BJ (cell line): ENCODE measurements around the gene USP6NL. TPM values are rescaled to one million over a fixed set of nuclear protein-coding genes. Genes with fewer than 3 reads are reported as not detected.
"Not testable (repeated sequence)": the region's sequence is repeated elsewhere in the genome, so short reads cannot be mapped to it uniquely, and the experiment has no call there.

Source experiments
- CTCF ChIA-PET: fragments of 350-600 bp; formaldehyde crosslinking; extraction: SDS; loops from one replicate; lab custom pipeline; 2021; ENCODE audit warnings: antibody characterized with exemption, inconsistent platforms; lab: Yijun Ruan, JAX
- POLR2A ChIA-PET: fragments of 300-600 bp; sonication (Branson Sonifier 250); formaldehyde crosslinking; extraction: SDS; loops from one replicate; lab custom pipeline; 2021; ENCODE audit warnings: antibody characterized with exemption; lab: Charles Lee
- DNase-seq: peaks from one replicate; pipeline ENCODE4 v3.0.0-alpha.2; 2011; ENCODE audit warnings: low read depth
- H3K27me3 ChIP-seq: 2 replicates; pipeline ENCODE4 v1.6.0; 2011; ENCODE audit warnings: low read length; ENCODE audit not compliant: control insufficient read depth, insufficient read depth
- H3K36me3 ChIP-seq: 2 replicates; pipeline ENCODE4 v1.5.1; 2011; ENCODE audit warnings: low read length; ENCODE audit not compliant: control insufficient read depth, insufficient read depth
- H3K4me3 ChIP-seq: 2 replicates; pipeline ENCODE4 v1.5.1; 2011; ENCODE audit warnings: low read depth, mild to moderate bottlenecking, control low read depth, low read length
- polyA plus RNA-seq: library from polyadenylated mRNA; depleted of rRNA; stranded (reverse); fragments of >200 nt; gene quantifications from 2 replicates; pipeline ENCODE4 v1.2.3, GENCODE V29; 2011
- TF ChIP-seq, protein P1 (sequence below): IDR thresholded peaks from 2 replicates; pipeline ENCODE4 v1.5.1; 2011; ENCODE audit warnings: low read depth, mild to moderate bottlenecking, control low read depth, inconsistent platforms, low read length, moderate library complexity; ENCODE audit not compliant: insufficient read depth

USP6NL gene
- polyA plus RNA-seq, 1 experiment: 7.7 TPM

DNA sequence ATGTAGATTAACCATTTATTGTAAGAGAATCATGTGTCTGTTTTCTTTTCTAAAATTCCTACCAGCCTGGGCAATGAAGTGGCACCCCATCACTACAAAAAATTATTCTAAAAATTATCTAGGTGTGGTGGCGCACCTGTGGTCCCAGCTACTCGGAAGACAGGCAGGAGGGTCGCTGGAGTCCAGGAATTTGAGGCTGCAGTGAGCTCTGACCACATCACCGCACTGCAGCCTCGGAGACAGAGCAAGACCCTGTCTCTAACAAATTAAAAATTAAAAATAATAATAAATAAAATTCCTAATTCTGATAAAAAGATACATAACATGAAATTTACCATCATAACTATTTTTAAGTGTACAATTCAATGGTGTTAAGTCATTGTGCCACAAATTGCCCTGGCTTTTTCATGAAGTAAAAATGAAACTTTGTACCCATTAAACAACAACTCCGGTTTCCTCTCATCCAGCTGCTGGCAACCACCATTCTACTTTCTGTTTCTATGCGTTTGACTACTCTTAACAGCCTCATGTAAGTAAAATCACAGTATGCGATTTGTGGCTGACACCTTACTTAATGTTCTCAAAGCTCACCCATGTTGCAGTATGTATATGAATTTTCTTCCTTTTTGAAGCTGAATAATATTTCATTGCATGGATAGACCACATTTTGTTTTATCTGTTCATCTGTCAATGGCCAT, 20.6 kb upstream of the USP6NL start:
- 0 out of 2 replicates have a peak, but pooled peaks cover 2% of the 10 kb centered on the region for H3K27me3 ChIP-seq
- POLR2A ChIA-PET: no interaction called here
- TF ChIP-seq, protein P1, sequence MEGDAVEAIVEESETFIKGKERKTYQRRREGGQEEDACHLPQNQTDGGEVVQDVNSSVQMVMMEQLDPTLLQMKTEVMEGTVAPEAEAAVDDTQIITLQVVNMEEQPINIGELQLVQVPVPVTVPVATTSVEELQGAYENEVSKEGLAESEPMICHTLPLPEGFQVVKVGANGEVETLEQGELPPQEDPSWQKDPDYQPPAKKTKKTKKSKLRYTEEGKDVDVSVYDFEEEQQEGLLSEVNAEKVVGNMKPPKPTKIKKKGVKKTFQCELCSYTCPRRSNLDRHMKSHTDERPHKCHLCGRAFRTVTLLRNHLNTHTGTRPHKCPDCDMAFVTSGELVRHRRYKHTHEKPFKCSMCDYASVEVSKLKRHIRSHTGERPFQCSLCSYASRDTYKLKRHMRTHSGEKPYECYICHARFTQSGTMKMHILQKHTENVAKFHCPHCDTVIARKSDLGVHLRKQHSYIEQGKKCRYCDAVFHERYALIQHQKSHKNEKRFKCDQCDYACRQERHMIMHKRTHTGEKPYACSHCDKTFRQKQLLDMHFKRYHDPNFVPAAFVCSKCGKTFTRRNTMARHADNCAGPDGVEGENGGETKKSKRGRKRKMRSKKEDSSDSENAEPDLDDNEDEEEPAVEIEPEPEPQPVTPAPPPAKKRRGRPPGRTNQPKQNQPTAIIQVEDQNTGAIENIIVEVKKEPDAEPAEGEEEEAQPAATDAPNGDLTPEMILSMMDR: no peak
- CTCF ChIA-PET: interaction anchor here (1.1 kb wide), 1 partner anchor 78 kb away, joined by 3 read pairs; no protein-coding TSS in a partner anchor
- no peak for DNase-seq
- H3K4me3 ChIP-seq: no peak overlapping the region
- H3K36me3 ChIP-seq: no peaks in the 10 kb centered on the region

DNA sequence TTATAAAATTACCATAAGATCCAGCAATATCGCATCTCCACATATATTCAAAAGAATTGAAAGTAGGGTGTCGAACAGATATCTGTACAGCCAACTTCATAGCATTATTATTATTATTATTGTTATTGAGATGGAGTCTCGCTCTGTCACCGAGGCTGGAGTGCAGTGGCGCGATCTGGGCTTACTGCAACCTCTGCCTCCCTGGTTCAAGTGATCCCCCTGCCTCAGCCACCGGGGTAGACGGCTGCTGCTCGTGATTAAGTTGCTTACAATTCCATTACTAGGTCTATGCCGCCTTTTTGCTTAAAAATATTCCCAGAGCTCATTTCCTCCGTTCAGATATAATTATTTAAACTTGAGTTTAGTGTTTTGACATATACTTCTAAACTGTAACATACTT, 19.8 kb upstream of the USP6NL start:
- 0 out of 2 replicates have a peak, but pooled peaks cover 2% of the 10 kb centered on the region for H3K27me3 ChIP-seq
- no peak overlapping the region for H3K4me3 ChIP-seq
- DNase-seq: no peak
- ChIA-PET POLR2A (no interaction called here), CTCF (interaction anchor here (1.1 kb wide), 1 partner anchor 79 kb away, joined by 3 read pairs; no protein-coding TSS in a partner anchor)
- no peaks in the 10 kb centered on the region for H3K36me3 ChIP-seq
- TF ChIP-seq, protein P1: no peak

DNA sequence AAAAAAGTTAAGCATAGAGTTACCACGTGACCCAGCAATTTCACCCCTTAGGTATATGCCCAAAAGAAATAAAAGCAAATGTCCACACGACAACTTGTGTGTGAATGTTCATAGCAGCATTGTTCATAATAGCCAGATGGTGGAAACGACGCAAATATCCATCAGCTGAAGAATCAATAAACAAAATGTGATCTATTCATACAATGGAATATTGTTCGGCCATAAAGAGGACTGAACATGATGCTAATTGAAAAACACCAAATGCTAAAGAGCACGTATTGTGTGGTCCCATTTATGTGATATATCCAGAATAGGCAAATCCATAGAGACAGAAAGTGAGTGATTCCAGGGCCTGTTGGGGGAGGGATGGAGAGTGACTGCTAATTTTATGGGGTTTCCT, 18.3 kb upstream of the USP6NL start:
- CTCF ChIA-PET: interaction anchor here (0.6 kb wide), 1 partner anchor 329 kb away, joined by 3 read pairs; no protein-coding TSS in a partner anchor
- Histone ChIP-seq H3K36me3 (no peaks in the 10 kb centered on the region), H3K27me3 (no peaks in the 10 kb centered on the region), H3K4me3 (no peak overlapping the region)
- POLR2A ChIA-PET: no interaction called here
- TF ChIP-seq, protein P1: no peak
- no peak for DNase-seq

DNA sequence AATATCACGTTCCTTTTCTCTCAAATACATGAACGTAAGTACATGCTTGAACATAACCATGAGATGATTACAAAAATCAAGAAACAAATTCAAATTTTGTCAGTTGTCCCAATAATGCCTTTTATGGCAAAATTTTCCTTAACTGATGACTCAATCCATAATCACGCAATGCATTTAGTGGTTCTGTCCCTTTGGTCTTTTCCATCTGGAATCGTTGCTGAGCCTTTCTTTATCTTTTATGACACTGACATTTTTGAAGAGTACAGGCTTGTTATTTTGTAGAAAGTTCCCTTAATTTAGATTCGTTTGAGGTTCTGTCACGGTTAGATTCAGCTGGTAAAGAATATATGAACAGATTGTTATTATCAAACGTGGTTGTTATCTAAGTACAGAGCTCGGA, 16.5 kb upstream of the USP6NL start:
- H3K27me3 ChIP-seq, H3K36me3 ChIP-seq, DNase-seq, POLR2A ChIA-PET, CTCF ChIA-PET, H3K4me3 ChIP-seq: not testable (repeated sequence)

DNA sequence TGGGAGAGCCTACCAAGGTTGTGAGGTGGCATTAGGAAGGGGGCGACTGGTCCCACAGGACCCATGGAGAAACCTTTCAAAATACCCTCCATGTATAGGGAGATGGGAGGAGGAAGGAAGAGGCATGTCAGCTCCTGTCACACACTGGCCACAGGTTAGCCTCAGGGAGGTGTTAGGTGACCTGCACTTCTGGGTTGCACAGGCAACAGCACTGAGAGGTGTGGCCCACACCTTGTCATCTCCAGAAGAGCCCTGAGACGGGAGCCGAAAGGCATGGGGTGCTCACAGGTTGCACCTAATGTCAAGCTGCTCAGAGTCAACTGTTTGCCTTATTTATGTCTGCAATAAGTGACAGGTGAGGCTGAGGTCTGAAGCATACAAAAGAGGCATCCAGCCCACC, 14.6 kb upstream of the USP6NL start:
- no peaks in the 10 kb centered on the region for H3K36me3 ChIP-seq
- CTCF ChIA-PET: interaction anchor here (0.6 to 1.4 kb wide), 2 partner anchors 9 to 10 kb away, joined by 3 to 6 read pairs; no protein-coding TSS in a partner anchor
- POLR2A ChIA-PET: no interaction called here
- TF ChIP-seq, protein P1: no peak
- H3K27me3 ChIP-seq: 0 out of 2 replicates have a peak, but pooled peaks cover 2% of the 10 kb centered on the region
- H3K4me3 ChIP-seq: no peak overlapping the region
- DNase-seq: no peak
